Glomerular visceral epithelial cell (primary cell): ENCODE measurements around the gene LHX3.

Source experiments
- DNase-seq: peaks from one replicate; pipeline ENCODE4 v3.0.0-alpha.2; 2016; ENCODE audit errors: extremely low spot score

Gene LHX3

GRCh38 chr9:136204838-136205706 lies at the start of gene LHX3:
TSS of gene LHX3 (minus strand) at chr9:136205128. CDS start at chr9:136205012, 116 bp downstream.
- DNase-seq, result no peak

GRCh38 chr9:136253246-136254130 lies 48.6 kb upstream of the LHX3 start:
- DNase-seq, result no peak

- no peak for DNase-seq
Observed at GRCh38 chr9:136252846-136253245, 47.9 kb upstream of the LHX3 start.

- no peak for DNase-seq
Observed at GRCh38 chr9:136252281-136252680, 47.4 kb upstream of the LHX3 start.

- no peak for DNase-seq
Observed at GRCh38 chr9:136251264-136252115, 46.6 kb upstream of the LHX3 start.

- DNase-seq, result no peak
Observed at GRCh38 chr9:136250676-136251075, 45.7 kb upstream of the LHX3 start.

- no peak for DNase-seq
Observed at GRCh38 chr9:136249877-136250559, 45.1 kb upstream of the LHX3 start.

- DNase-seq, result no peak
Observed at GRCh38 chr9:136248951-136249876, 44.3 kb upstream of the LHX3 start.

- DNase-seq, result no peak
Observed at GRCh38 chr9:136247947-136248637, 43.2 kb upstream of the LHX3 start.

GRCh38 chr9:136247551-136247916 lies 42.6 kb upstream of the LHX3 start:
- DNase-seq, result no peak

- DNase-seq, result no peak
Observed at GRCh38 chr9:136246849-136247550, 42.1 kb upstream of the LHX3 start.

- peak; percentile 85 for DNase-seq
Observed at GRCh38 chr9:136245219-136246150, 40.6 kb upstream of the LHX3 start, which contains the start of gene QSOX2. TSS of gene QSOX2 (minus strand) at chr9:136245812. CDS start at chr9:136245803, 9 bp downstream.

- no peak for DNase-seq
Observed at GRCh38 chr9:136244969-136245218, 40.0 kb upstream of the LHX3 start.

GRCh38 chr9:136244122-136244968 lies 39.4 kb upstream of the LHX3 start:
- peak; percentile 39 for DNase-seq

GRCh38 chr9:136243631-136244030 lies 38.7 kb upstream of the LHX3 start:
- no peak for DNase-seq

GRCh38 chr9:136242918-136243525 lies 38.1 kb upstream of the LHX3 start:
- no peak for DNase-seq

- no peak for DNase-seq
Observed at GRCh38 chr9:136242248-136242647, 37.3 kb upstream of the LHX3 start.
